HG03432 (cell line): Measurements from ENCODE around the gene TMEM208.

Experiments
- ATAC-seq: cut with Tn5 transposase; IDR thresholded peaks from one replicate; pipeline ENCODE4 v1.9.1; 2021; ENCODE audit warnings: mild to moderate bottlenecking, moderate library complexity; ENCODE audit not compliant: unreplicated experiment

TMEM208 gene

DNA sequence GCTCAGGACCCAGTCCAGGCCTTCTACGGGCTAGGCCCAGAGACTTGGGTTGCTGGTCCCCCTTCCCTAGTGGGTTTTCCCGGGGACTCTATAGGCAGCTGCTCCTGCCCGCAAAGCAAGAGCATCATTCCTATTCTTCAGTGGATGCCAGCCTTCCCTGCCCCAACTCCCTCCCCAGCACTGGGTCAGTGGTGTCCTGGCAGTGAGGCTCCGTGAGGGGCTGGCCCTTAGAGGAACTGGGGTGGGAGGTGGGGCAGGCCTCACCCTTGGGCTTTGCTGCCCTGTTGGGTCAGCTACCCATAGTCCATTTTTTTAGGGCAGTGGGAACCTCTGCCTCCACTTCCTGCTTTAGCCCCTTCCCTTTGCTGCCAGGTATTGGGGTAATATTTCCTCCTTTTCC, 44.5 kb downstream of the TMEM208 start:
- ATAC-seq: no peak

DNA sequence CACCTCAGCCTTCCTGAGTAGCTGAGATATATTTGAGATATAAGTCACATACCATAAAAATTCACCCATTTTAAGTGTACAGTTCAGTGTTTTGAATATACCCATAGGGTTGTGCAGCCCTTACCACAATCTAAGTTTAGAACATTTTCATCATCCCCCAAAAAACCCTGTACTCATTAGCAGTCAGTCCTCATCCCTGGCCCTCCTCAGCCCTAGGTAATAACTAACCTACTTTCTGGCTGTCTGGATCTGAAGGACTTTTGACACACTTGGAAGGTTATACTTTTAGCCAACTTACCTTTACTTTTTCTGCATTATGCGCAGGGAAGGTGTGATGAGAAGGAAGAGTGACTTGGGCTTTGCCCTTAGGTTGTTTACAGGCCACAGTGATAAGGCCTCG, 48.4 kb downstream of the TMEM208 start:
- ATAC-seq: no peak

DNA sequence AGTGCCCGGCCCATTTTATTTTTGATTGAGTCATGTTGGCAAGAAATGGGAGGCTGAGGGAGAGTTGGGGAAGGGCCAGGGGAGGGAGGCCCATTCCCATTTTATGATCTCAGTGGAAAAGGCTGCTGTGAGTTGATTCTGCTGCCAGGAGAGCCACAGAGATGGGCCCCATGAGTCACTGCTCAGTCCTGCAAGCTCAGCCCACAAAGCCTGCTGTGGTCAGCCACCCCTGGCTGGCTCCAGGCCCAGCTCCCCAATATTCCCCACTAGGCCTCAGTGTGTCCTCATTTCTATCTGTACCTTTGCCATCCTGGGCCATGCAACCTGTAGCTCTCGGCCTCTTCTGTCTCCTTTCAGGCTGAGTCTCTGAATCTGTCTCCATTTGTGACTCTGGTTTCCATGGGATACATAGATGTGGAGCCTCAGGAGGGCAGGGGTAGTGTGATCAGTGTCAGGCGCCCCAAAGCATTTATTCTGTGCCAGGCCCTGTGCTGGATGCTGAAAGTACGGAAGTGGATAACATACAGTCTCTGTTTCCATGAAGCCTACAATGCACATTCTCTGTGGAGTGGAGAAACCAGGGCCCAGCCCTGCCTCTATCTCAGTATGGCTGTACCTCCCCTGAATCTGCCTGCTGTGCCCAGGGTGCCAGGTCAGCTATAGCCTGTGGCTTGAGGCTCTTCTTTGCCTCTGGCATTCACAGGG, 50.5 kb downstream of the TMEM208 start:
- ATAC-seq: no peak

DNA sequence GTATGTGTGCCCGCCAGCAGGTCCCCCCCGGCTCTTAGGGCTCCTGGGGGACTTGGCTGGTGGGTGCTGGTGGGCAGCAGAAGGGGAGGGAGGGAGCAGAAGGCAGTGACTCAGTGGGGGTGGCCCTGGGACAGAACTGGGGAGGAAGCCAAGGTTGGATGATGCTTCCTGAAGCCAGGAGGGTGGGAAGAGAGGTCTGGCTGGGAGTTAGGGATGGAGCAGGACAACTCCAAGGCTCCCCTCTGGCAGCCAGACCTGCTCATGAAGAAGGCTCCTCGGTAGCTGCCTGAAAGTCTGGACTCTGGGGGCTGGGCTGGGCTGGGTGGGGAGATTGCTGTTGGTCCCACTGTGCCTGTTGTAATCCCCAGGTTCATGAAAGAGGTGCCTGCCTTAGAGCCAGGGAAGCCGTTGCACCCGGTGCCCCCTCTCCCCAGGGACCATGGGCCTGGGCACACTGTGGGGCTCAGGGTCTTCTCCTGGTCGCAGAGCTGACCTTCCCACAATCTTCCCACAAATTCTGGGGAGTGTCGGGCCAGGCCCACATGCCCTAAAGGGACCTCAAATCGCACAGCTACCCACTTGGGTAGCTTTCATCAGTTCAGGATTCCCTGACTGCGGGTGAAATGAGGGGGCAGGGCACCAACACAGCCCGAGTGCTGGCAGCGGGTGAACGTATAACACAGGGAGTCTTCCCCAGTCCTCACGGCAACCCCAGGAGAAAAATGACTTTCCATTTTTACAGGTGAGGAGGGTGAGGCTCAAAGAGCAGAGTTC, 51.3 kb downstream of the TMEM208 start:
- ATAC-seq: no peak
